Central memory CD8-positive, alpha-beta T cell (primary cell): ENCODE results near the gene ELFN2.

Experiments
- ATAC-seq: fragments of 150-1000 bp; cut with Tn5 transposase; replicated peaks from 2 replicates; pipeline ENCODE4 v1.10.0; 2022; ENCODE audit warnings: mild to moderate bottlenecking, moderate FRiP score, moderate number of reproducible peaks; ENCODE audit not compliant: poor library complexity, severe bottlenecking; ENCODE audit errors: extremely low read depth
- DNase-seq, 2 donors: peaks; one replicate each; pipeline ENCODE4 v3.0.0; 2021; ENCODE audit warnings: low spot score in 2 of 2
- H3K27ac Mint-ChIP-seq: one replicate; pipeline ENCODE4 v1.8.0; 2022; ENCODE audit warnings: low read depth, mild to moderate bottlenecking, moderate library complexity, mixed read lengths
- H3K27me3 Mint-ChIP-seq: one replicate; pipeline ENCODE4 v1.8.0; 2022; ENCODE audit warnings: mixed read lengths
- H3K36me3 Mint-ChIP-seq: one replicate; pipeline ENCODE4 v1.8.0; 2022; ENCODE audit warnings: mild to moderate bottlenecking, moderate library complexity, mixed read lengths; ENCODE audit not compliant: insufficient read depth
- H3K4me1 Mint-ChIP-seq: one replicate; pipeline ENCODE4 v1.8.0; 2022; ENCODE audit warnings: mixed read lengths
- H3K4me3 Mint-ChIP-seq: one replicate; pipeline ENCODE4 v1.8.0; 2022; ENCODE audit warnings: mild to moderate bottlenecking, moderate library complexity, mixed read lengths
- H3K9me3 Mint-ChIP-seq: one replicate; pipeline ENCODE4 v1.8.0; 2022; ENCODE audit warnings: mixed read lengths

The ELFN2 gene

DNA sequence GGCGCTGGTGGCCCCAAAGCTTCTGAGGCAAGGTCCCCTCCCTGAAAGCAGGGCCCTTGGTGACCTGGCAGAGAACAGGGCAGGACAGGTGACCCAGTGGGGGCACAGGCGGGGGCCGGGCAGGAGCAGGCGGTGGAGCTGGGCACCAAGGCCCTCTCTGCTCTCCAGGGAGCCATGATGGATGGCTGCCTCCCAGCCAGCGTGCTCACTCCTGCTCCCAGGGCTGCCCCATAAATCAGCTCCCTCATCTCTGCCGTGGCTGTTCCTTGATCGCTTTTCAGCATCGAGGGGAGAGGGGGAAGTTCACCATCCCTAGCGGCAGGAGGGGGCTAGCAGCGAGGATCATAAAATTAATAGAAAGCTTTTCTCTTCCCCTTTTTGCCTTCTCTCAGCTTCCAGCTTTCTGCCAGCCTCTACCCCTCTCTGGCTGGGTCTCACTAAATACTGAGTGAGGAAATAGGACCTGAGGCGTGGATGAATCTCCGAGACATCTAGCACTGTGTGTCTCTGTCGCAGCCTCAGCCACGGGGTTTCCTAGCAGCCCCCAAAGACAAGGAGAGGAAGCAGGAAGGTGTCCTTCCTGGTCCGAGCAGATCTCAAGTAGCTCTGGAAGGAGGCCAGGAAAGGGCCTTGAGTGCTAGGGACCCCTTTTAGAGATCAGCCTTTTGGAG lies 22.2 kb upstream of the ELFN2 start:
- Mint-ChIP-seq H3K27me3 (no peaks in the 10 kb centered on the region), H3K4me3 (no peak overlapping the region), H3K4me1 (no peaks in the 10 kb centered on the region), H3K9me3 (no peaks in the 10 kb centered on the region), H3K27ac (no peak overlapping the region), H3K36me3 (peaks cover 2% of the 10 kb centered on the region)
- ATAC-seq (no peak), DNase-seq (no peak)

DNA sequence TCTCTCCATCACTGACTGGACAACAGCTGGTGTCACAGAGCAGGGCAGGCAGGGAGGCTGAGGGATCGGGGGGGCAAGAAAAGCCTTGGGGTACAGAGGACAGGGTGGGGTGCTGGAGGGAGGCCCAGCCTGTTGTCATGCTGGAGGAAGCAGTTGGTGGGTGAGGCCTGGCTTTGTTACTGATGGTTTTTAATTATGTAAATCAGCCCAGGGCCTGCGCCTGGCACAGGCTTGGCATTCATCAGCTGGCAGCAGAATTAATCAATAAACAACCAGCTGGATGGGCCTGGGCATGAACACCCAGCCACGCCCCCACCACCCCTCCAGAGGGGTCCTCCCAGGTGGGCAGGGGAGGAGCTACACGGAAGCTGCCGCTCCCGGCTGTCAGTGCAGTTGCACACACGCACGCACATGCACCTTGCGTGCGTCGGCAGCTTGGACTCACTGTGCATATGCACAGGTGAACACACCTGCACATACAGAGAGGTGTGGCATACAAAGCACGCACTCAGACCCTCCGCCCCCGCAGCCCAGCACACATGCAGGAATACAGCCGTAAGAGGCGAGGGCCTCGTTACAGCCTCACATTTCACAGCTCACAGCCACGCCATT lies 21.3 kb upstream of the ELFN2 start:
- DNase-seq (no peak), ATAC-seq (no peak)
- no peaks in the 10 kb centered on the region for H3K27me3 Mint-ChIP-seq
- no peak overlapping the region for H3K27ac Mint-ChIP-seq
- H3K4me3 Mint-ChIP-seq: no peak overlapping the region
- H3K36me3 Mint-ChIP-seq: peaks cover 2% of the 10 kb centered on the region
- no peaks in the 10 kb centered on the region for H3K4me1 Mint-ChIP-seq
- no peaks in the 10 kb centered on the region for H3K9me3 Mint-ChIP-seq

DNA sequence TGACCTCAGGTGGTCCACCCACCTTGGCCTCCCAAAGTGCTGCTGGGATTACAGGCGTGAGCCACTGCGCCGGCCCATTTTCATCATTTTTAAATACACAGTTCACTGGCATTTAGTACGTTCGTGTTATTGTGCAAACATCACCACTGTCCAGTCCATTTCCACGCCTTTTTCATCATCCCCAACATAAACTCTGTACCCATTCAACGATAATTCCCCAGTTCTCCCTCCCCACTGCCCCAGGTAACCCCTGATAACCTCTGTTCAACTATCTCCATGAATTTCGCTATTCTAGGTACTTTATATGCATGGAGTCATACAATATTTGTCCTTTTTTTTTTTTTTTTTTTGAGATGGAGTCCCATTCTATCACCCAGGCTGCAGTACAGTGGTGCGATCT lies 18.2 kb upstream of the ELFN2 start:
- DNase-seq (no peak), ATAC-seq (no peak)
- no peaks in the 10 kb centered on the region for H3K9me3 Mint-ChIP-seq
- no peak overlapping the region for H3K27ac Mint-ChIP-seq
- H3K4me1 Mint-ChIP-seq: no peaks in the 10 kb centered on the region
- peaks cover 21% of the 10 kb centered on the region for H3K27me3 Mint-ChIP-seq
- H3K36me3 Mint-ChIP-seq: peaks cover 2% of the 10 kb centered on the region
- H3K4me3 Mint-ChIP-seq: no peak overlapping the region

DNA sequence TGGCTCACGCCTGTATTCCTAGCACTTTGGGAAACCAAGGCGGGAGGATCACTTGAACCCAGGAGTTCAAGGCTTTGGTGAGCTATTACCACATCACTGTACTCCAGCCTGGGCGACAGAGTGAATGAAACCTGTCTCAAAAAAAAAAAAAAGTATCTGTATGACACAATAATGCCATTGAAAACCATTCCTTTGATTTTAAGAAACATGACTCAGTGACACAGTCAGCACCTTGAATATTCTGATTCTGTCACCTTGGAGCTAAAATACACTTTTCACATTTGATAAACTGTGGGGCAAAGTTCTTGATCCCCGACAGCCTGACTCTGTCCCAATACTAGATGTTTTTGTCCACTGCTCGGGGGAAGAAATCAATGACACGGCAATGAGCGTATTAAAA lies 16.7 kb upstream of the ELFN2 start:
- H3K27ac Mint-ChIP-seq: no peak overlapping the region
- peaks cover 2% of the 10 kb centered on the region for H3K36me3 Mint-ChIP-seq
- no peaks in the 10 kb centered on the region for H3K9me3 Mint-ChIP-seq
- H3K4me3 Mint-ChIP-seq: no peak overlapping the region
- no peaks in the 10 kb centered on the region for H3K4me1 Mint-ChIP-seq
- DNase-seq (no peak), ATAC-seq (no peak)
- peaks cover 21% of the 10 kb centered on the region for H3K27me3 Mint-ChIP-seq

DNA sequence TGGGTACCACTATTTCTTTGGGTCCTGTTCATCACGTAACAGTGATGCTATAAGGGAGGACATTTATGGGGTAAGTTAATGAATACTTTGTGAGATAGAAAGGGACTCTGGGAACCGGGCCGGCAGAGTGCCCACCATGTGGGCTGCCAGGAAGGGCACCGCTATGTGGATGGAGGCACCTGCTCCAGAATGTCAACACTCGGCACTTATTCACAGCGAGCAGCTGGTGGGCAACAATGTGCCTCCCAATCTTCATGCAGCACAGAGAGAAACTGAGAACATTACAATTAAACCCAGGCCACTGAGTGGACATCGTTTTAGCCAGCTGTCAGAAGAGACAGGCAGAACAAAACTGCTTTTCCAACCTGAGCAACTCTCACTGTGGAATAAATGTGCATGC lies 15.8 kb upstream of the ELFN2 start:
- DNase-seq: no peak
- no peak overlapping the region for H3K27ac Mint-ChIP-seq
- no peaks in the 10 kb centered on the region for H3K4me1 Mint-ChIP-seq

DNA sequence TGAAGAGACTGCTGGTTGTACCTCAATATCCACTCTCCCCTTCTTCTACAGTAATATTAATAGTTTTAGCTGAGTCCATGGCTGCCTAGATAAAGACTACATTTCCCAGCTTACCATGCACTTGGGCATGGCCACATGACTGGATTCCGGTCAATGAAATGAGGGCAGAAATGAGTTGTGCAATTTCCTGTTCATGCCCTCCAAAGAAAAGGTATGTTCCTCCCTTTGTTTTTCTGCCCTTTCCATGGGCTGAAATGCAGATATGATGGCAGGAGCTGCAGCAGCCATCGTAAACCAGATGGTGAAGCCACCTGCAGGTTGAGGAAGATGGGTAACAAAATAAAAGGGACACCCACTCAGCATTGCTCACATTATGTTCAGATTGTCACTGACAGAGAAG lies 15.3 kb upstream of the ELFN2 start:
- Mint-ChIP-seq H3K27me3 (peaks cover 24% of the 10 kb centered on the region), H3K4me3 (no peak overlapping the region), H3K4me1 (no peaks in the 10 kb centered on the region), H3K27ac (no peak overlapping the region), H3K36me3 (peaks cover 2% of the 10 kb centered on the region), H3K9me3 (no peaks in the 10 kb centered on the region)
- ATAC-seq: no peak
- no peak for DNase-seq

More for the DNA sequence above, 15.8 kb upstream of the ELFN2 start:
- no peak for ATAC-seq
- no peaks in the 10 kb centered on the region for H3K9me3 Mint-ChIP-seq
- H3K27me3 Mint-ChIP-seq: peaks cover 21% of the 10 kb centered on the region
- H3K36me3 Mint-ChIP-seq: peaks cover 2% of the 10 kb centered on the region
- H3K4me3 Mint-ChIP-seq: no peak overlapping the region

DNA sequence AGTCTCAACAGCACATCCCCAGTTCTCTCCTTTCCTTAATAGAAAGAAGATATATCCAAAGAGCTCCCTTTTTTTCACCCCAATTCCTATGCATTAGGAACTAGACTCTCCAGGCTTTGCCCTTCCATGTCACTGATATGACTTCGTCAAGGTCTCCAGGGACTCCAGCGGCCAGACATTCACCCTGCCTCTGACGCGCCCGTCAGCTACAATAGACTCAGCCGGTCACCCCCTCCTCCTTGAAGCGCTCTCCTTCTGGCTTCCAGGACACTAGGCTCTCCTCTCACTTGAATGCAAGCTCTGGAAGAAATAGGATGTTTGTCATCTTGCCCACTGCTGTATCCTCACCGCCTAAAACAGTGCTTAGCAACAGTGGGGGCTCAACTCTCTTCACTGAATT lies 14.9 kb upstream of the ELFN2 start:
- no peak for DNase-seq
- Mint-ChIP-seq H3K4me1 (no peaks in the 10 kb centered on the region), H3K27ac (no peak overlapping the region), H3K36me3 (peaks cover 2% of the 10 kb centered on the region), H3K4me3 (no peak overlapping the region), H3K27me3 (peaks cover 28% of the 10 kb centered on the region), H3K9me3 (no peaks in the 10 kb centered on the region)
- ATAC-seq: no peak

DNA sequence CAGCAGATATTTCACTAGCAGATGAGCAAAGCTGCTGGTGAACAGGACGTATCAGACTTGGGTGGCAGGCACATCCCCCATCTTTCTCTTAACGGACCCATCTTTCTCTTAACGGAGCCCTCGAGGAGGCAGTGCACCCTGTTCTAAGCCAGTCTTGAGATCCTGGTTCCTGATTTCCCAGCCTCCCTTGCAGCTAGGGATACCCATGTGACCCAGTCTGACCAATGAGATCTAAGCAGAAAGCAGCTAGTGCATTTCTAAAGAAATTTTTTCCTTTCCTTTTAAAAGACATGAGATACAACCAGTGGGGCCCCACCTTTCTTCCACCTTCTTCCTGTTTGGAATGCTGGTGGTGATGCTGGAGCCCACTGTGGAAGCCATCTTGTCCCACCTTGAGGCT lies 13.6 kb upstream of the ELFN2 start:
- no peaks in the 10 kb centered on the region for H3K9me3 Mint-ChIP-seq
- no peak for DNase-seq
- H3K36me3 Mint-ChIP-seq: peaks cover 2% of the 10 kb centered on the region
- H3K27ac Mint-ChIP-seq: no peak overlapping the region
- no peak for ATAC-seq
- no peaks in the 10 kb centered on the region for H3K4me1 Mint-ChIP-seq
- no peak overlapping the region for H3K4me3 Mint-ChIP-seq
- peaks cover 33% of the 10 kb centered on the region for H3K27me3 Mint-ChIP-seq

DNA sequence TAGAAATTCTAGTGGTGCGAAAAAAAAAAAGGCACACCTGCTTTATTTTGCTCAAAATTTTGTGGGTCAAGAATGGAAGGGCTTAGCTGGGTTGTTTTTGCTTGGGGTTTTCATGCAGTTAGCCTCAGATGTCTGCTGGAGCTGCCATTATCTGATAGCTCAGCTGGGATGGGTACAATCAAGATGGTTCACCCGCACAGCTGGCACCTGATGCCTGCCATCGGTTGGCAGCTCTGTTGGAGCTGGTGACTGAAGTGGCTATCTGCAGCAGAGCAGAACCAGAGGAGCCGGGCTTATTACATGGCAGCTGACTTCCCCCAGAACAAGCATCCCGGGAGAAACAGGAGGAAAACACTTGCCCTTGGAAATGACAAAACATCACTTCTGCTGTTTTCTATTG lies 12.1 kb upstream of the ELFN2 start:
- H3K27ac Mint-ChIP-seq: no peak overlapping the region
- no peaks in the 10 kb centered on the region for H3K9me3 Mint-ChIP-seq
- DNase-seq: no peak
- peaks cover 43% of the 10 kb centered on the region for H3K27me3 Mint-ChIP-seq
- H3K36me3 Mint-ChIP-seq: no peaks in the 10 kb centered on the region
- H3K4me1 Mint-ChIP-seq: no peaks in the 10 kb centered on the region
- no peak overlapping the region for H3K4me3 Mint-ChIP-seq
- ATAC-seq: no peak

DNA sequence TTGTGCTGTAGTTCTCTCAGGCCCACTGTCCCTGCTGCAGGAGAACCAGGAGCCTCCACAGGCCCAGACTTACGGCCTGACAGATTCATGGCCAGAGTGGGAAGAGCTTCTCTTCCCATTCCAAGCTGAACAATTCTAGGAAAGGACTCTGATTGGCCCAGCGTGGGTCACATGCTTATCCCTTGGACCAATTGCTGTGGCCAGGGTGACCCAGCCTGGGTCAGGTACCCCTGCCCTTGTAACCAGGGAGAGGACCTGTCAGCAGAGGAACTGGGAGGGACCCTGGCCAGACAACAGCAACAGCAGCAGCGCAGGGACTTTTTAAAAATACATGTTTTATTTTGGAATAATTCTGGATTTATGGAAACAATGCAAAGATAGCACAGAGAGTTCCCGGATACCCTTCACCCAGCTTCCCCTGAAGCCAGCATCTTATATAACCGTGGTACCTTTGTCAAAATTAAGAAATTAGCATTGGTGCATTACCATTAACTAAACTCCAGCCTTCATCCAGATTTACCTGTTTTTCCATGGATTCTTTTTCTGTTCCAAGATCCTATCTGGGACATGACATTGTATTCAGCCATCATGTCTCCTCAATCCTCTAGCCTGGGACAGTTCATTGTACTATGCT lies 8.8 kb upstream of the ELFN2 start:
- Mint-ChIP-seq H3K27ac (no peak overlapping the region), H3K36me3 (no peaks in the 10 kb centered on the region), H3K9me3 (no peaks in the 10 kb centered on the region), H3K4me1 (no peaks in the 10 kb centered on the region), H3K27me3 (peaks cover 52% of the 10 kb centered on the region), H3K4me3 (no peak overlapping the region)
- ATAC-seq (no peak), DNase-seq (no peak)

DNA sequence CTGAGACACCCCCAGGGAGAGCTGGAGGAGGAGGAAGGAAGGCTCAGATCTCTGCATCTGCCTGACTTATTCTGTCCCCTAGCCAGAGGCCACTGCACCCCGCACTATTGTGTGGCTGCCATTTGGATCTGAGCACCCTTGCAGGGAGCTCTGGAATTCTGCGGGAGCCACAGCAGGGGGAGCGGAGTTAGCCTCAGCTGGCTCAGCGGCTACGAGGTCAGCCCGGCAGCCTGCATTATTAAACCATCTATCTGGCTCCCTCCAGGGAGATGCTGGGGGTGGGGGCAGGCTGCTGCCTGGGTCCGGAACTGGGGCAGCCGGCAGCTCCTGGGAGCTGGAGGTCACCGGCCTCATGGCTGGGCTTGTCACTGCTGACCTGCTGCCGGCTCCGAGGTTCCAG lies 6.5 kb upstream of the ELFN2 start:
- DNase-seq: no peak
- no peak overlapping the region for H3K27ac Mint-ChIP-seq

DNA sequence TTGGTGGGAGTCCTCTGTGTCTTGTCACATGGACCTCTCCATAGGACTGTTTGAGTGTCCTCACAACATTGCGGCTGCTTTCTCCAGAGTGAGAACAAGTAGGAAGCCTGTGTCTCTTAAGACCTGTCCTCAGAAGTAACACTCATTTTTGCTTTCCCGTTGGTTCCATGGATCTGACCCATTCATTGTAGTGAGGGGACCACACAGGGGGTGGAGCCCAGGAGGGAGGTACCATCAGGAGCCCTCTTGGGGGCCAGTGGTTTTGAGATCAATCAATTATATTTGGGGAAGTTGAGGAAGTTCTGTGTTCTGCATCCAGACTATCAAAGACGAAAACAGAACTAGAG lies 5.4 kb upstream of the ELFN2 start:
- DNase-seq: no peak
- Mint-ChIP-seq H3K4me3 (no peak overlapping the region), H3K36me3 (peaks cover 2% of the 10 kb centered on the region), H3K27me3 (peaks cover 79% of the 10 kb centered on the region), H3K4me1 (peaks cover 5% of the 10 kb centered on the region), H3K27ac (no peak overlapping the region), H3K9me3 (no peaks in the 10 kb centered on the region)
- ATAC-seq: no peak

More for the DNA sequence above, 6.5 kb upstream of the ELFN2 start:
- no peak overlapping the region for H3K4me3 Mint-ChIP-seq
- no peaks in the 10 kb centered on the region for H3K36me3 Mint-ChIP-seq
- ATAC-seq: no peak
- H3K27me3 Mint-ChIP-seq: peaks cover 70% of the 10 kb centered on the region
- H3K9me3 Mint-ChIP-seq: no peaks in the 10 kb centered on the region
- peaks cover 5% of the 10 kb centered on the region for H3K4me1 Mint-ChIP-seq
